Vagina (tissue), 2 donors: ENCODE measurements around the gene MCUR1. TPM values are rescaled to one million over a fixed set of nuclear protein-coding genes. Genes with fewer than 3 reads are reported as not detected.

ENCODE experiments used
- DNase-seq, 2 donors: peaks; one replicate each; pipeline ENCODE4 v3.0.0-alpha.2; 2017; ENCODE audit errors: extremely low spot score in 2 of 2
- H3K27ac ChIP-seq: fragments of 200-600 bp; sonication (generic); one replicate; pipeline ENCODE4 v1.5.1; 2019
- H3K27me3 ChIP-seq: fragments of 200-600 bp; sonication (generic); one replicate; pipeline ENCODE4 v1.5.1; 2019
- H3K36me3 ChIP-seq, 2 donors: fragments of 200-600 bp; sonication (generic); one replicate each; pipeline ENCODE4 v1.5.1; 2017 to 2019
- H3K4me1 ChIP-seq: fragments of 200-600 bp; sonication (generic); one replicate; pipeline ENCODE4 v1.5.1; 2019
- H3K4me3 ChIP-seq, 2 donors: fragments of 200-600 bp; sonication (generic); 1 replicate in 1 of 2; 2 replicates in 1 of 2; pipeline ENCODE4 v1.5.1; 2016 to 2019
- H3K9me3 ChIP-seq: fragments of 200-600 bp; sonication (generic); one replicate; pipeline ENCODE4 v1.5.1; 2019
- POLR2A ChIP-seq, 2 donors: fragments of 450-650 bp; IDR thresholded peaks; one replicate each; pipeline ENCODE4 v1.6.1; 2017; ENCODE audit warnings: antibody characterized with exemption in 2 of 2, mild to moderate bottlenecking in 2 of 2, moderate library complexity in 2 of 2
- POLR2AphosphoS5 ChIP-seq, 2 donors: sonication (generic); formaldehyde crosslinking; IDR thresholded peaks; one replicate each; pipeline ENCODE4 v1.9.0; 2017; ENCODE audit warnings: antibody characterized with exemption in 2 of 2, mild to moderate bottlenecking in 2 of 2, low read depth in 1 of 2; ENCODE audit not compliant: insufficient read depth in 1 of 2
- intact Hi-C: fragments of 100-400 bp; cut with DNase I; formaldehyde crosslinking; loops from one replicate; pipeline ENCODE4 v1.15.1; 2023
- total RNA-seq: library from RNA; depleted of rRNA; stranded (reverse); fragments of >200 nt; gene quantifications from one replicate; pipeline ENCODE4 v1.2.3, GENCODE V29; 2016
- TF ChIP-seq, protein P1 (sequence below), 3 experiments: fragments of 450-650 bp in 2 of 3; fragments of 200-600 bp in 1 of 3; sonication (generic) in 1 of 3; IDR thresholded peaks; one replicate each; pipeline ENCODE4 v1.5.1; 2017 to 2019; ENCODE audit warnings: antibody characterized with exemption in 3 of 3, mild to moderate bottlenecking in 2 of 3, moderate library complexity in 2 of 3

MCUR1 gene
- total RNA-seq, 1 donor from 2014 or later: 15.0 TPM

DNA sequence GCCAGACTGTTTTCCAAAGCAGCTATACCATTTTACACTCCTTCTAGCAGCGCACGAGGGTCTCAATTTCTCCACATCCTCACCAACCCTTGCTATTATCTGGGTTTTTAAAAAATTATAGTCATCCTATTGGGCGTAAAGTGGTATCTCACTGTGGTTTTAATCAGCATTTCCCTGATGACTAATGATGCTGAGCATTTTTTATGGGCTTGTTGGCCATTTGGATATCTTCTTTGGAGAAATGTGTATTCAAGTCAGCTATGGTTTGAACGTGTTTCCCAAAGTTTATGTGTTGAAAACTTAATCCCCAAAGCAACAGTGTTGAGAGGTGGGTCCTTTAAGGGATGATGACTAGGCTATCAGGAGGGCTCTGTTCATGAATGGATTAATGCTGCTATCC is 6.7 kb downstream of the MCUR1 start:
- Histone ChIP-seq H3K27me3 (no peaks in the 10 kb centered on the region), H3K9me3 (no peaks in the 10 kb centered on the region), H3K4me1 (peaks cover 14% of the 10 kb centered on the region), H3K36me3 (peaks cover 0 to 25% of the 10 kb centered on the region in 2 donors), H3K4me3 (no peak overlapping the region), H3K27ac (no peak overlapping the region)
- TF ChIP-seq POLR2A (IDR thresholded peaks at IDR 0.05) (no peak), POLR2AphosphoS5 (IDR thresholded peaks at IDR 0.05; ENCODE audit: insufficient read depth in 1 of 2, low read depth in 1 of 2) (no peak)
- TF ChIP-seq, protein P1, sequence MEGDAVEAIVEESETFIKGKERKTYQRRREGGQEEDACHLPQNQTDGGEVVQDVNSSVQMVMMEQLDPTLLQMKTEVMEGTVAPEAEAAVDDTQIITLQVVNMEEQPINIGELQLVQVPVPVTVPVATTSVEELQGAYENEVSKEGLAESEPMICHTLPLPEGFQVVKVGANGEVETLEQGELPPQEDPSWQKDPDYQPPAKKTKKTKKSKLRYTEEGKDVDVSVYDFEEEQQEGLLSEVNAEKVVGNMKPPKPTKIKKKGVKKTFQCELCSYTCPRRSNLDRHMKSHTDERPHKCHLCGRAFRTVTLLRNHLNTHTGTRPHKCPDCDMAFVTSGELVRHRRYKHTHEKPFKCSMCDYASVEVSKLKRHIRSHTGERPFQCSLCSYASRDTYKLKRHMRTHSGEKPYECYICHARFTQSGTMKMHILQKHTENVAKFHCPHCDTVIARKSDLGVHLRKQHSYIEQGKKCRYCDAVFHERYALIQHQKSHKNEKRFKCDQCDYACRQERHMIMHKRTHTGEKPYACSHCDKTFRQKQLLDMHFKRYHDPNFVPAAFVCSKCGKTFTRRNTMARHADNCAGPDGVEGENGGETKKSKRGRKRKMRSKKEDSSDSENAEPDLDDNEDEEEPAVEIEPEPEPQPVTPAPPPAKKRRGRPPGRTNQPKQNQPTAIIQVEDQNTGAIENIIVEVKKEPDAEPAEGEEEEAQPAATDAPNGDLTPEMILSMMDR (IDR thresholded peaks at IDR 0.05): no peak
- DNase-seq: no peak
- intact Hi-C loops: no loop called here

DNA sequence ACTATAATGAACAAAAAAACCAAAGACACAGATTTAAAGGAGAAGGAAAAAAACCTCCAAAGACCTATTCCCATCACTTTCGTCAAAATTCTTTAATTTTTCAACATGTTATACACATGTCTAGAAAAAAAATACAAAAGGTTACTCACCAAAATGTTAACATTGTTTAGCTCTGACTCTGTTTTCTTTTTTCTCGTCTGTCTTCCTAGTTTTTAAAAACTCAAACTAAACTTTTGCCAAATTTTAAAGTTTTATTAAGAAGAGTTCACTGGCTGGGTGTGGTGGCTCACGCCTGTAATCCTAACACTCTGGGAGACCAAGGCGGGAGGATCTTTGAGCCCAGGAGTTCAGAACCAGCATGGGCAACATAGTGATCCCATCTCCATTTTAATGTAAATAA is 10.8 kb downstream of the MCUR1 start:
- Histone ChIP-seq H3K4me1 (no peaks in the 10 kb centered on the region), H3K36me3 (peaks cover 0 to 58% of the 10 kb centered on the region in 2 donors), H3K27ac (no peak overlapping the region), H3K9me3 (no peaks in the 10 kb centered on the region), H3K4me3 (no peak overlapping the region), H3K27me3 (no peaks in the 10 kb centered on the region)
- DNase-seq: no peak
- intact Hi-C loops: no loop called here
- TF ChIP-seq POLR2A (IDR thresholded peaks at IDR 0.05) (no peak), POLR2AphosphoS5 (IDR thresholded peaks at IDR 0.05; ENCODE audit: insufficient read depth in 1 of 2, low read depth in 1 of 2) (no peak)
- TF ChIP-seq, protein P1 (IDR thresholded peaks at IDR 0.05): no peak

- Histone ChIP-seq H3K9me3 (no peaks in the 10 kb centered on the region), H3K36me3 (peaks cover 0 to 59% of the 10 kb centered on the region in 2 donors), H3K27me3 (no peaks in the 10 kb centered on the region), H3K4me1 (peaks cover 3% of the 10 kb centered on the region), H3K4me3 (no peak overlapping the region), H3K27ac (no peak overlapping the region)
- no peak for DNase-seq
- intact Hi-C loops: no loop called here
- TF ChIP-seq POLR2AphosphoS5 (IDR thresholded peaks at IDR 0.05; ENCODE audit: insufficient read depth in 1 of 2, low read depth in 1 of 2): no peak
- TF ChIP-seq, protein P1 (IDR thresholded peaks at IDR 0.05): no peak
- TF ChIP-seq POLR2A (IDR thresholded peaks at IDR 0.05): no peak
Observed at GRCh38 chr6:13800615-13801014, 13.7 kb downstream of the MCUR1 start.

- no peak overlapping the region for H3K4me3 ChIP-seq
- TF ChIP-seq POLR2AphosphoS5 (IDR thresholded peaks at IDR 0.05; ENCODE audit: insufficient read depth in 1 of 2, low read depth in 1 of 2): peak in 1 of 2 donors; percentile 58
- TF ChIP-seq, protein P1 (IDR thresholded peaks at IDR 0.05): no peak
- peaks cover 6 to 41% of the 10 kb centered on the region in 2 donors for H3K36me3 ChIP-seq
- H3K27ac ChIP-seq: no peak overlapping the region
- intact Hi-C loops: no loop called here
- H3K9me3 ChIP-seq: no peaks in the 10 kb centered on the region
- H3K4me1 ChIP-seq: peaks cover 7% of the 10 kb centered on the region
- no peaks in the 10 kb centered on the region for H3K27me3 ChIP-seq
- no peak for DNase-seq
Observed at GRCh38 chr6:13796781-13797180, 17.6 kb downstream of the MCUR1 start.

GRCh38 chr6:13795041-13795750 is 19.2 kb downstream of the MCUR1 start:
- TF ChIP-seq, protein P1 (IDR thresholded peaks at IDR 0.05): peak; percentile 49 to 80 (median 70)
- TF ChIP-seq POLR2AphosphoS5 (IDR thresholded peaks at IDR 0.05; ENCODE audit: insufficient read depth in 1 of 2, low read depth in 1 of 2): no peak
- no peaks in the 10 kb centered on the region for H3K9me3 ChIP-seq
- peaks cover 7% of the 10 kb centered on the region for H3K4me1 ChIP-seq
- intact Hi-C loops: no loop called here
- H3K27me3 ChIP-seq: no peaks in the 10 kb centered on the region
- no peak for DNase-seq
- H3K4me3 ChIP-seq: no peak overlapping the region
- H3K36me3 ChIP-seq: peaks cover 6 to 36% of the 10 kb centered on the region in 2 donors
- no peak overlapping the region for H3K27ac ChIP-seq
